HFFc6 (cell line): ENCODE data around the gene LZTR1. TPM values are rescaled to one million over a fixed set of nuclear protein-coding genes. Genes with fewer than 3 reads are reported as not detected.

Source experiments
- DNase-seq: peaks from one replicate; pipeline ENCODE4 v3.0.0-alpha.2; 2018
- H3K27ac Mint-ChIP-seq: 2 replicates; pipeline ENCODE4 v1.8.0; 2020; ENCODE audit warnings: mild to moderate bottlenecking, mixed read lengths
- H3K27me3 Mint-ChIP-seq: 2 replicates; pipeline ENCODE4 v1.8.0; 2021; ENCODE audit warnings: mild to moderate bottlenecking, moderate library complexity, mixed read lengths; ENCODE audit not compliant: insufficient read depth
- H3K36me3 Mint-ChIP-seq: 2 replicates; pipeline ENCODE4 v1.8.0; 2021; ENCODE audit warnings: low read depth, mixed read lengths
- H3K4me1 Mint-ChIP-seq: 2 replicates; pipeline ENCODE4 v1.8.0; 2020; ENCODE audit warnings: low read depth, mixed read lengths
- H3K4me3 Mint-ChIP-seq: 2 replicates; pipeline ENCODE4 v1.8.0; 2020; ENCODE audit warnings: mild to moderate bottlenecking, moderate library complexity, mixed read lengths
- H3K9me3 Mint-ChIP-seq: 2 replicates; pipeline ENCODE4 v1.8.0; 2020; ENCODE audit warnings: mild to moderate bottlenecking, mixed read lengths
- total RNA-seq, 6 experiments: library from RNA; stranded (reverse); fragmentation: NEBNext Ultra II Directional; extraction: Animal tissue kit (Norgen Biotek cat#: 25700); gene quantifications; 2 replicates in 1 of 6; 3 replicates in 5 of 6; pipeline ENCODE4 v1.2.3, GENCODE V29; 2021
- TF ChIP-seq, protein P1 (sequence below): fragments of 200-600 bp; sonication (generic); IDR thresholded peaks from 2 replicates; pipeline ENCODE4 v1.5.0; 2021; ENCODE audit warnings: antibody characterized with exemption, mild to moderate bottlenecking

The LZTR1 gene
- total RNA-seq, 6 experiments from 2014 or later = 50.6 to 64.0 (median 57.2) TPM

- Mint-ChIP-seq H3K27ac (no peak overlapping the region), H3K9me3 (no peaks in the 10 kb centered on the region), H3K27me3 (no peaks in the 10 kb centered on the region), H3K4me1 (no peaks in the 10 kb centered on the region), H3K36me3 (peaks cover 11% of the 10 kb centered on the region; the same call in 1 of the 2 replicates), H3K4me3 (no peak overlapping the region)
- no peak for DNase-seq
- TF ChIP-seq, protein P1, sequence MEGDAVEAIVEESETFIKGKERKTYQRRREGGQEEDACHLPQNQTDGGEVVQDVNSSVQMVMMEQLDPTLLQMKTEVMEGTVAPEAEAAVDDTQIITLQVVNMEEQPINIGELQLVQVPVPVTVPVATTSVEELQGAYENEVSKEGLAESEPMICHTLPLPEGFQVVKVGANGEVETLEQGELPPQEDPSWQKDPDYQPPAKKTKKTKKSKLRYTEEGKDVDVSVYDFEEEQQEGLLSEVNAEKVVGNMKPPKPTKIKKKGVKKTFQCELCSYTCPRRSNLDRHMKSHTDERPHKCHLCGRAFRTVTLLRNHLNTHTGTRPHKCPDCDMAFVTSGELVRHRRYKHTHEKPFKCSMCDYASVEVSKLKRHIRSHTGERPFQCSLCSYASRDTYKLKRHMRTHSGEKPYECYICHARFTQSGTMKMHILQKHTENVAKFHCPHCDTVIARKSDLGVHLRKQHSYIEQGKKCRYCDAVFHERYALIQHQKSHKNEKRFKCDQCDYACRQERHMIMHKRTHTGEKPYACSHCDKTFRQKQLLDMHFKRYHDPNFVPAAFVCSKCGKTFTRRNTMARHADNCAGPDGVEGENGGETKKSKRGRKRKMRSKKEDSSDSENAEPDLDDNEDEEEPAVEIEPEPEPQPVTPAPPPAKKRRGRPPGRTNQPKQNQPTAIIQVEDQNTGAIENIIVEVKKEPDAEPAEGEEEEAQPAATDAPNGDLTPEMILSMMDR = no peak
These were observed 7.4 kb downstream of the LZTR1 start for GRCh38 chr22:20989323-20990138.

GRCh38 chr22:20990184-20991180 lies 8.4 kb downstream of the LZTR1 start:
- no peaks in the 10 kb centered on the region for H3K27me3 Mint-ChIP-seq
- peaks cover 11% of the 10 kb centered on the region; the same call in 1 of the 2 replicates for H3K36me3 Mint-ChIP-seq
- no peak overlapping the region for H3K27ac Mint-ChIP-seq
- H3K4me1 Mint-ChIP-seq = no peaks in the 10 kb centered on the region
- TF ChIP-seq, protein P1 = no peak
- DNase-seq = no peak
- no peak overlapping the region for H3K4me3 Mint-ChIP-seq
- no peaks in the 10 kb centered on the region for H3K9me3 Mint-ChIP-seq

DNA sequence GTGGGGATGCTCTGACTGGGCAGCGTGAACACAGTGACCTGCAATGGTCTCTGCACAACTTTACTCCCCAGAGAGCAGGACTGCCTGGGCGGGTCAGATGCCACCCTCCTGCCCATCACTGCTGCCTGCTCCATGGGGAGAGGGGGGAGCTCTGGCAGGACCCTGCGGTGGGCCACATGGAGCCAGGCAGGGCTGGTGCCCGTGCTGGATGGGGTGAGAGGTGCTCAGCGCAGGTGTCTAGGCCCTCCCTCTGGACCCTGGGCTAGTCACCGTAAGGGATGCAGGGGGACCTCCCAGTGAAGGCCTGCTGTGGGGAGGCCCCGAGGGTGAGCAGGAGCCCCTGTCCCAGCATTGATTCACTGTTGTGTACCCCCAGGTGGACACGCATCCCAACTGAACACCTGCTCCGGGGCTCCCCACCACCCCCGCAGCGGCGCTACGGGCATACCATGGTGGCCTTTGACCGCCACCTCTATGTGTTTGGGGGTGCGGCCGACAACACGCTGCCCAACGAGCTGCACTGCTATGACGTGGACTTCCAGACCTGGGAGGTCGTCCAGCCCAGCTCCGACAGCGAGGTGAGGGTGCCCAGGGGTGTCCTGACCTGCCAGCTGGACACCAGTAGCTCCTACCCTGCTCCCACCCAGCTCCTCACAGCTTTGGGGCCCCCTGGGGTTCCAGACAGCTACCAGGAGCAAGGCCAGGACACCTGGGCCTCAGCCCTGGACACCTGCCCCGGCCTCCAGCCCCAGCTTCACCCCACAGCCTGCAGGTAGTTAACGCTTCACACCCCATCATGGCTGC lies 9.4 kb downstream of the LZTR1 start:
- no peaks in the 10 kb centered on the region for H3K27me3 Mint-ChIP-seq
- H3K9me3 Mint-ChIP-seq = no peaks in the 10 kb centered on the region
- no peak overlapping the region for H3K27ac Mint-ChIP-seq
- TF ChIP-seq, protein P1 = no peak
- H3K4me3 Mint-ChIP-seq = no peak overlapping the region
- no peak for DNase-seq
- no peaks in the 10 kb centered on the region for H3K4me1 Mint-ChIP-seq
- peaks cover 7% of the 10 kb centered on the region; the same call in 1 of the 2 replicates for H3K36me3 Mint-ChIP-seq

DNA sequence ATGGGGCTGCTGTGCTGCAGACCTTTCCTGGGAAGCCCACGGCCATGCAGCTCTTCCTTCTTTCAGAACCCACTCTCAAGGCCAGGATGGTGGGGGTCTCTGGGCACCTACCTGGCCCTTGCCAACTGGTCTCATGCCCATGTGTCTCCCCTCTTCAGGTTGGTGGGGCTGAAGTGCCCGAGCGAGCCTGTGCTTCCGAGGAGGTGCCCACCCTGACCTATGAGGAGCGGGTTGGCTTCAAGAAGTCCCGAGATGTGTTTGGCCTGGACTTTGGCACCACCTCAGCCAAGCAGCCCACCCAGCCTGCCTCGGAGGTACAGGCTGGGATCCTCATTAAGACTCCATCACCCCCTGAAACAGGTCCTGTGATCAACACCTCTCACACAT lies 10.0 kb downstream of the LZTR1 start:
- H3K36me3 Mint-ChIP-seq = peaks cover 4% of the 10 kb centered on the region; the same call in 1 of the 2 replicates
- H3K27ac Mint-ChIP-seq = no peak overlapping the region

More for the DNA sequence above, 10.0 kb downstream of the LZTR1 start:
- H3K9me3 Mint-ChIP-seq = no peaks in the 10 kb centered on the region
- no peak for DNase-seq
- no peak overlapping the region for H3K4me3 Mint-ChIP-seq
- no peaks in the 10 kb centered on the region for H3K27me3 Mint-ChIP-seq
- TF ChIP-seq, protein P1 = no peak
- no peaks in the 10 kb centered on the region for H3K4me1 Mint-ChIP-seq
